ENCODE results near the gene CASP8AP2.
"Not testable (repeated sequence)": the region's sequence is repeated elsewhere in the genome, so short reads cannot be mapped to it uniquely, and the experiment has no call there.

Gene CASP8AP2

GRCh38 chr6:89829472-89830169, at the start of gene CASP8AP2:
TSS of gene CASP8AP2 (plus strand) at chr6:89829880.
- peak; percentile 98 for DNase-seq (ENCODE audit: low spot score)

GRCh38 chr6:89781070-89782034, 48.3 kb upstream of the CASP8AP2 start:
- no peak for DNase-seq (ENCODE audit: low spot score)

GRCh38 chr6:89782222-89782621, 47.5 kb upstream of the CASP8AP2 start:
- DNase-seq (ENCODE audit: low spot score) = no peak

- DNase-seq (ENCODE audit: low spot score) = not testable (repeated sequence)
Observed at GRCh38 chr6:89783293-89783692, 46.4 kb upstream of the CASP8AP2 start.

GRCh38 chr6:89784838-89785237, 44.8 kb upstream of the CASP8AP2 start:
- no peak for DNase-seq (ENCODE audit: low spot score)

GRCh38 chr6:89786970-89787369, 42.7 kb upstream of the CASP8AP2 start:
- no peak for DNase-seq (ENCODE audit: low spot score)

- no peak for DNase-seq (ENCODE audit: low spot score)
Observed at GRCh38 chr6:89787660-89788328, 41.9 kb upstream of the CASP8AP2 start.

- no peak for DNase-seq (ENCODE audit: low spot score)
Observed at GRCh38 chr6:89789980-89790379, 39.7 kb upstream of the CASP8AP2 start.

GRCh38 chr6:89790403-89790802, 39.3 kb upstream of the CASP8AP2 start:
- no peak for DNase-seq (ENCODE audit: low spot score)

GRCh38 chr6:89792881-89793280, 36.8 kb upstream of the CASP8AP2 start:
- no peak for DNase-seq (ENCODE audit: low spot score)

GRCh38 chr6:89793586-89793985, 36.1 kb upstream of the CASP8AP2 start:
- no peak for DNase-seq (ENCODE audit: low spot score)

- no peak for DNase-seq (ENCODE audit: low spot score)
Observed at GRCh38 chr6:89794324-89794723, 35.4 kb upstream of the CASP8AP2 start.

- DNase-seq (ENCODE audit: low spot score) = no peak
Observed at GRCh38 chr6:89797317-89797716, 32.4 kb upstream of the CASP8AP2 start.

- DNase-seq (ENCODE audit: low spot score) = no peak
Observed at GRCh38 chr6:89799096-89799495, 30.6 kb upstream of the CASP8AP2 start.

- DNase-seq (ENCODE audit: low spot score) = no peak
Observed at GRCh38 chr6:89799756-89800155, 29.9 kb upstream of the CASP8AP2 start.

- no peak for DNase-seq (ENCODE audit: low spot score)
Observed at GRCh38 chr6:89803271-89803670, 26.4 kb upstream of the CASP8AP2 start.

GRCh38 chr6:89805814-89806371, 23.8 kb upstream of the CASP8AP2 start:
- no peak for DNase-seq (ENCODE audit: low spot score)

- DNase-seq (ENCODE audit: low spot score) = no peak
Observed at GRCh38 chr6:89807581-89807980, 22.1 kb upstream of the CASP8AP2 start.

GRCh38 chr6:89813422-89813821, 16.3 kb upstream of the CASP8AP2 start:
- DNase-seq (ENCODE audit: low spot score) = not testable (repeated sequence)

- no peak for DNase-seq (ENCODE audit: low spot score)
Observed at GRCh38 chr6:89817481-89817880, 12.2 kb upstream of the CASP8AP2 start.

- peak; percentile 29 for DNase-seq (ENCODE audit: low spot score)
Observed at GRCh38 chr6:89818977-89819335, 10.7 kb upstream of the CASP8AP2 start.

Data from kidney capillary endothelial cell (primary cell).